WI38 (cell line): ENCODE measurements around the gene PPIP5K2.

Experiments used
- H3K4me3 ChIP-seq: 2 replicates; pipeline ENCODE4 v1.5.1; 2011; ENCODE audit warnings: low read depth, mild to moderate bottlenecking, control low read depth, low read length
- TF ChIP-seq, protein P1 (sequence below): IDR thresholded peaks from 2 replicates; pipeline ENCODE4 v1.5.1; 2012; ENCODE audit warnings: low read depth, mild to moderate bottlenecking, control low read depth, low read length

The PPIP5K2 gene

DNA sequence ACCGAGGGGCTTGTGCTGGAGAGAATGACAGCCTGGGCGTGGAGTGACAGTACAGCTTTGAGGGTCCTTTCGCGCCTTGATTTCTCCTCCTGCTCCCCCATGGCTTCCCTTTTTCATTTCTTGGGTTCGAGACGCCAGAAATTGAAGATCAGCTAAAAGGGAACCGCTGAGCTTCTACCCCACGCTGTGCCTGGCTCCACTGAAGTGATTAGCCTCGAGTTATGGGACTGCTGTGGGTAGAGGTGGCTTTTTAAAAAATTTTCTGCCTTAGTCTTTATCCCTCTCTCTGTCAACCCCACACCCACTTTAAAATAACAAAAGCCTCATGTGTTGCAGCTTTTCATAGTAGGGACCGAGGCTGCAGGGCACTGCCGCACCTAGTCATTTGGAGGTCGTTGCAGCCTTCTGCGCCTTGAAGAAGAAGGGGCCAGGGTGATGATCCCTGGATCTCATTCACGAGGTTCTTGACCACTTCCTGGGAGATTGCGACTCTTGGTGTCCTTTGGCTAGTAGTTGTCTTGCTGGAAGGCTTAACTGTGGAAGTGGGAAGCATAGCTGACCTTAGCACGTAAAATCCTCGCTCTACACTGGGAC is 603 bp downstream of the PPIP5K2 start:
- H3K4me3 ChIP-seq = peak overlapping the region; percentile 96
- TF ChIP-seq, protein P1, sequence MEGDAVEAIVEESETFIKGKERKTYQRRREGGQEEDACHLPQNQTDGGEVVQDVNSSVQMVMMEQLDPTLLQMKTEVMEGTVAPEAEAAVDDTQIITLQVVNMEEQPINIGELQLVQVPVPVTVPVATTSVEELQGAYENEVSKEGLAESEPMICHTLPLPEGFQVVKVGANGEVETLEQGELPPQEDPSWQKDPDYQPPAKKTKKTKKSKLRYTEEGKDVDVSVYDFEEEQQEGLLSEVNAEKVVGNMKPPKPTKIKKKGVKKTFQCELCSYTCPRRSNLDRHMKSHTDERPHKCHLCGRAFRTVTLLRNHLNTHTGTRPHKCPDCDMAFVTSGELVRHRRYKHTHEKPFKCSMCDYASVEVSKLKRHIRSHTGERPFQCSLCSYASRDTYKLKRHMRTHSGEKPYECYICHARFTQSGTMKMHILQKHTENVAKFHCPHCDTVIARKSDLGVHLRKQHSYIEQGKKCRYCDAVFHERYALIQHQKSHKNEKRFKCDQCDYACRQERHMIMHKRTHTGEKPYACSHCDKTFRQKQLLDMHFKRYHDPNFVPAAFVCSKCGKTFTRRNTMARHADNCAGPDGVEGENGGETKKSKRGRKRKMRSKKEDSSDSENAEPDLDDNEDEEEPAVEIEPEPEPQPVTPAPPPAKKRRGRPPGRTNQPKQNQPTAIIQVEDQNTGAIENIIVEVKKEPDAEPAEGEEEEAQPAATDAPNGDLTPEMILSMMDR = no peak

GRCh38 chr5:103122242-103122641 is 2.1 kb downstream of the PPIP5K2 start:
- no peak overlapping the region for H3K4me3 ChIP-seq

DNA sequence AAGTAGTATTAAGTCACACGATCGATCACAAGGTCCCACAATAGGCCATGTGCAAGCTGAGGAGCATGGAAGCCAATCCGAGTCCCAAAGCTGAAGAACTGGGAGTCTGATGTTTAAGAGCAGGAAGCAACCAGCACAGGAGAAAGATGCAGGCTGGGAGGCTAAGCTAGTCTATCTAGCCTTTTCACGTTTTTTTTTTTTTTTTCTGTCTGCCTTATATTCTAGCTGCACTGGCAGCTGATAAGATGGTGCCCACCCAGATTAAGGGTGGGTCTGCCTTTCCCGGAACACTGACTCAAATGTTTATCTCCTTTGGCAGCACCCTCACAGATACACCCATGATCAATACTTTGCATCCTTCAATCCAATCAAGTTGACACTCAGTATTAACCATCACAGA is 6.5 kb downstream of the PPIP5K2 start:
- TF ChIP-seq, protein P1 = no peak
- H3K4me3 ChIP-seq = no peak overlapping the region

More at GRCh38 chr5:103122242-103122641, 2.1 kb downstream of the PPIP5K2 start:
- TF ChIP-seq, protein P1 = no peak

GRCh38 chr5:103127292-103127817 is 7.3 kb downstream of the PPIP5K2 start:
- TF ChIP-seq, protein P1 = no peak
- H3K4me3 ChIP-seq = no peak overlapping the region

DNA sequence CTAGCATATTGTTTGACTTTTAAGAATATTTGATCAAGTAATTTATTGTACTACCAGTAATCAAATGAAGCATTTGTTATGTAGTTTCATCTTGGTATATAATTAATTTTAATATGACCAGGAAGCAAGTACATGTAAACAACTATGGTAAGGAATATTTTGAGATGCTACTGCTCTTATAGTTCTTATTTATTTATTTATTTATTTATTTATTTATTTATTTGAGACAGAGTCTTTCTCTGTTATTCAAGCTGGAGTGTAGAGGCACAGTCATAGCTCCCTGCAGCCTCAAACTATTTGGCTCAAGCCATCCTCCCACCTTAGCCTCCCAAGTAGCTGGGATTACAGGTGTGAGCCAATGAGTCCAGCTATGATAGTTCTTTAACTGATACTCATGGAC is 8.1 kb downstream of the PPIP5K2 start:
- TF ChIP-seq, protein P1 = no peak
- no peak overlapping the region for H3K4me3 ChIP-seq

- H3K4me3 ChIP-seq = no peak overlapping the region
- TF ChIP-seq, protein P1 = no peak
These were observed 12.6 kb downstream of the PPIP5K2 start for GRCh38 chr5:103132684-103133083.

- TF ChIP-seq, protein P1 = no peak
- no peak overlapping the region for H3K4me3 ChIP-seq
These were observed 13.1 kb downstream of the PPIP5K2 start for GRCh38 chr5:103133231-103133630.
